Umbilical cord (tissue), 2 donors: ENCODE data around the gene SNRPA1. TPM values are rescaled to one million over a fixed set of nuclear protein-coding genes. Genes with fewer than 3 reads are reported as not detected.
"Not testable (repeated sequence)": the region's sequence is repeated elsewhere in the genome, so short reads cannot be mapped to it uniquely, and the experiment has no call there.

Experiments
- DNase-seq: peaks from one replicate; pipeline ENCODE4 v3.0.0-alpha.2; 2015; ENCODE audit warnings: low spot score
- total RNA-seq: library from RNA; depleted of rRNA; stranded (reverse); fragments of >200 nt; gene quantifications from one replicate; pipeline ENCODE4 v1.2.3, GENCODE V29; 2014; ENCODE audit warnings: low replicate concordance; ENCODE audit not compliant: insufficient read depth

SNRPA1 gene
- 11.1 TPM for total RNA-seq

GRCh38 chr15:101294731-101295606 lies at the start of gene SNRPA1:
Gene SNRPA1, minus strand, starts transcription at chr15:101295248. Its CDS starts 70 bp downstream, at chr15:101295178.
- peak; percentile 98 for DNase-seq

- no peak for DNase-seq
Observed at GRCh38 chr15:101342056-101342455, 47.0 kb upstream of the SNRPA1 start.

- no peak for DNase-seq
Observed at GRCh38 chr15:101338502-101339057, 43.5 kb upstream of the SNRPA1 start.

GRCh38 chr15:101337976-101338375 lies 42.9 kb upstream of the SNRPA1 start:
- DNase-seq, result no peak

GRCh38 chr15:101333907-101334789 lies 39.1 kb upstream of the SNRPA1 start:
- DNase-seq, result not testable (repeated sequence)

GRCh38 chr15:101332061-101332467 lies 37.0 kb upstream of the SNRPA1 start:
- no peak for DNase-seq

GRCh38 chr15:101329867-101330380 lies 34.9 kb upstream of the SNRPA1 start:
- no peak for DNase-seq

- no peak for DNase-seq
Observed at GRCh38 chr15:101329309-101329863, 34.3 kb upstream of the SNRPA1 start.

- no peak for DNase-seq
Observed at GRCh38 chr15:101328001-101328400, 33.0 kb upstream of the SNRPA1 start.

- DNase-seq, result no peak
Observed at GRCh38 chr15:101327147-101327740, 32.2 kb upstream of the SNRPA1 start.

GRCh38 chr15:101326462-101327146 lies 31.6 kb upstream of the SNRPA1 start:
- no peak for DNase-seq

- no peak for DNase-seq
Observed at GRCh38 chr15:101326026-101326315, 30.9 kb upstream of the SNRPA1 start.

GRCh38 chr15:101325263-101326025 lies 30.4 kb upstream of the SNRPA1 start:
- DNase-seq, result no peak

GRCh38 chr15:101324524-101325177 lies 29.6 kb upstream of the SNRPA1 start:
- DNase-seq, result no peak

- no peak for DNase-seq
Observed at GRCh38 chr15:101323793-101324523, 28.9 kb upstream of the SNRPA1 start.

- DNase-seq, result no peak
Observed at GRCh38 chr15:101322854-101323477, 27.9 kb upstream of the SNRPA1 start.

GRCh38 chr15:101322016-101322695 lies 27.1 kb upstream of the SNRPA1 start:
- no peak for DNase-seq
